NCI-H1694 treated with DMSO at 0.1 percent for 48 hours (cell line): ENCODE data around the gene CELA3A.
"Not testable (repeated sequence)": the region's sequence is repeated elsewhere in the genome, so short reads cannot be mapped to it uniquely, and the experiment has no call there.

ENCODE experiments used
- DNase-seq: peaks from one replicate; lab custom pipeline; 2025; lab: John Stamatoyannopoulos, UW

CELA3A gene

GRCh38 chr1:22018583-22019559, 17.4 kb downstream of the CELA3A start:
- no peak for DNase-seq

- DNase-seq = no peak
Observed at GRCh38 chr1:22021061-22021460, 19.6 kb downstream of the CELA3A start.

- DNase-seq = peak; percentile 18
Observed at GRCh38 chr1:22024485-22025367, 23.3 kb downstream of the CELA3A start.

- DNase-seq = peak; percentile 77
Observed at GRCh38 chr1:22025368-22026155, 24.1 kb downstream of the CELA3A start.

GRCh38 chr1:22026924-22027289, 25.4 kb downstream of the CELA3A start:
- no peak for DNase-seq

- no peak for DNase-seq
Observed at GRCh38 chr1:22030057-22030456, 28.6 kb downstream of the CELA3A start.

- DNase-seq = no peak
Observed at GRCh38 chr1:22030473-22030872, 29.0 kb downstream of the CELA3A start.

- no peak for DNase-seq
Observed at GRCh38 chr1:22031214-22031962, 29.9 kb downstream of the CELA3A start.

GRCh38 chr1:22034834-22035233, 33.4 kb downstream of the CELA3A start:
- not testable (repeated sequence) for DNase-seq

GRCh38 chr1:22037520-22037919, 36.1 kb downstream of the CELA3A start:
- DNase-seq = no peak

GRCh38 chr1:22038036-22038435, 36.6 kb downstream of the CELA3A start:
- DNase-seq = no peak

- no peak for DNase-seq
Observed at GRCh38 chr1:22039594-22040285, 38.3 kb downstream of the CELA3A start.

GRCh38 chr1:22040286-22040623, 38.8 kb downstream of the CELA3A start:
- no peak for DNase-seq

- no peak for DNase-seq
Observed at GRCh38 chr1:22041505-22041904, 40.0 kb downstream of the CELA3A start.

- no peak for DNase-seq
Observed at GRCh38 chr1:22043198-22043769, 41.8 kb downstream of the CELA3A start.

GRCh38 chr1:22044690-22045420, 43.4 kb downstream of the CELA3A start:
- no peak for DNase-seq

- no peak for DNase-seq
Observed at GRCh38 chr1:22045604-22046228, 44.3 kb downstream of the CELA3A start.

- DNase-seq = no peak
Observed at GRCh38 chr1:22048351-22049192, 47.1 kb downstream of the CELA3A start.
